ENCODE data around the gene TTLL10.

DNA sequence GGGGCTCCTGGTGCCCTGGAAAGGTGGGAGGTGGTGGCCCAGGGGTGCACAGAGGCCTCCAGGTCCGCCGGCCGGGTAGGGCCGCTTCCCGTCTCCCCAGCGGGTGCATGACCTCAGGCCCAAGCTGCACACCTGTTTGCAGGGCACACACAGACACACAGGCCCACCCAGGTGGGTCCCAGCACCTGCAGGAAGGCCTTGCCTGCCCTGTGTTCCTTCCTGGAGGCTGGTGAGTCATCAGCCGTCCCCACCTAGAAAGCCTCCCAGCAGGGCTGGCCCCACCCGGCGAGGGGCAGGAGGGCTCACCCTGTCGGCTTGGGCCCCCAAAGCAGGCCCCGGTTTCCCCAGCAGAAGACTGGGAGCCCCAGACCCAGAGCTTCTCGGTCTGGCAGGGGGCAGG lies 23.6 kb upstream of the TTLL10 start:
- TF ChIP-seq, protein P1, sequence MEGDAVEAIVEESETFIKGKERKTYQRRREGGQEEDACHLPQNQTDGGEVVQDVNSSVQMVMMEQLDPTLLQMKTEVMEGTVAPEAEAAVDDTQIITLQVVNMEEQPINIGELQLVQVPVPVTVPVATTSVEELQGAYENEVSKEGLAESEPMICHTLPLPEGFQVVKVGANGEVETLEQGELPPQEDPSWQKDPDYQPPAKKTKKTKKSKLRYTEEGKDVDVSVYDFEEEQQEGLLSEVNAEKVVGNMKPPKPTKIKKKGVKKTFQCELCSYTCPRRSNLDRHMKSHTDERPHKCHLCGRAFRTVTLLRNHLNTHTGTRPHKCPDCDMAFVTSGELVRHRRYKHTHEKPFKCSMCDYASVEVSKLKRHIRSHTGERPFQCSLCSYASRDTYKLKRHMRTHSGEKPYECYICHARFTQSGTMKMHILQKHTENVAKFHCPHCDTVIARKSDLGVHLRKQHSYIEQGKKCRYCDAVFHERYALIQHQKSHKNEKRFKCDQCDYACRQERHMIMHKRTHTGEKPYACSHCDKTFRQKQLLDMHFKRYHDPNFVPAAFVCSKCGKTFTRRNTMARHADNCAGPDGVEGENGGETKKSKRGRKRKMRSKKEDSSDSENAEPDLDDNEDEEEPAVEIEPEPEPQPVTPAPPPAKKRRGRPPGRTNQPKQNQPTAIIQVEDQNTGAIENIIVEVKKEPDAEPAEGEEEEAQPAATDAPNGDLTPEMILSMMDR (IDR thresholded peaks at IDR 0.05) = no peak
- TF ChIP-seq POLR2A (IDR thresholded peaks at IDR 0.05) = no peak

Data from tibial nerve (tissue), 3 donors.